Caki2 (cell line): ENCODE measurements around the gene FCHSD1. TPM values are rescaled to one million over a fixed set of nuclear protein-coding genes. Genes with fewer than 3 reads are reported as not detected.

Experiments
- DNase-seq: peaks from one replicate; pipeline ENCODE4 v3.0.0-alpha.2; 2015; ENCODE audit warnings: low read depth
- in situ Hi-C: cut with HindIII; loops from 2 replicates; pipeline ENCODE4 v1.10.0; 2016; ENCODE audit warnings: low sequenced_read_pairs, low pct_unique_long_range_greater_than_20kb, mixed read lengths
- total RNA-seq: library from RNA; depleted of rRNA; stranded (reverse); fragments of >200 nt; shearing (Covaris generic); gene quantifications from 2 replicates; pipeline ENCODE4 v1.2.3, GENCODE V29; 2014; ENCODE audit warnings: low replicate concordance

FCHSD1 gene
- total RNA-seq, 1 experiment from 2014 or later: 23.2 TPM

DNA sequence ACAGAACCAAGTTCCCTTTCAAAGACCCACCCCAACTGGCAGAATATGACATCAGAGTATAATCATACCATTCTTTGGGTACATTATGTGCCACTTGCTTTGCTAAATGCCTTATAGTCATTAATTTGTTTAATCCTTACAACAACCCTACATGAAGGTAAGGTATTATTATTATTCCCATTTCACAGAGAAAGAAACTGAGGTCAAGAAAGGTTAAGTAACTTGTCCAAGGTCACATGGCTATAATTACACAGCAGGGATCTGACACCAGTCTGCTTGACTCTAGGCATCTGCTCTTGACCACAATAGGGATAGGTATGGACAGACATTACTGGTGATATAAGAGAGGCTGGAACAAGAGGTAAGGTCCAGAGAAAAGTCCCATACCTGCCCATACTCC, 1.2 kb downstream of the FCHSD1 start:
- in situ Hi-C loops: no loop called here

DNA sequence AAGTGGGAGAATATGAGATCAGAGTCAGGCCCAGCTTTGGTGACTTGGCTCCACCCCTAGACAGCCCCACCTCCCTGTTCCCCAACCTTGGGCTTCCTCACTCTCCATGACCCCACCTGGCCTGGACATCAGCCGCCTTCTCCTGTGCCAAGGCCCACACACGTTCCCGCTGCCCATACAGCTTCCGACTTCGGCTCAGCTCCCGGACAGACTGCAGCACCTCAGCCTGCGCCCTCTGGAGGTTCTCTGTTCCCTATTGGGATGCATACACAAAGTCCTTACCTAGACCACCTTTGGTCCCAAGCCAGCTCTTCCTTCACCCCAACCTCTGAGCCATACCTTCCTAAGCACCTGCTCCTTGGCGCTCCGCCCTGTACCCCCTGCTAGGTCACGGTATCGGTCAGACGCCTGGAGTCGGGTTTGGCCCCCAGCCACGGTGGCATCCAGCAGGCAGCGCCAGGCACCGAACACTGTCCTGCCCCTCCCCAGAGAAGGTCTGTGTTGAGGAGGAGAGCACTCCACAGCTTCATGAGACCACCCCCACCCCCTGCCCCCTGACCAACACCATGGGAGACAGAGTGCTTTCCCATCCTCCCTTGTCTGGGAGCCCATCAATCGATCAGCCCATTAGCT, 2.0 kb downstream of the FCHSD1 start:
- DNase-seq: no peak
- in situ Hi-C loops: no loop called here

More for the DNA sequence above, 1.2 kb downstream of the FCHSD1 start:
- DNase-seq: no peak

DNA sequence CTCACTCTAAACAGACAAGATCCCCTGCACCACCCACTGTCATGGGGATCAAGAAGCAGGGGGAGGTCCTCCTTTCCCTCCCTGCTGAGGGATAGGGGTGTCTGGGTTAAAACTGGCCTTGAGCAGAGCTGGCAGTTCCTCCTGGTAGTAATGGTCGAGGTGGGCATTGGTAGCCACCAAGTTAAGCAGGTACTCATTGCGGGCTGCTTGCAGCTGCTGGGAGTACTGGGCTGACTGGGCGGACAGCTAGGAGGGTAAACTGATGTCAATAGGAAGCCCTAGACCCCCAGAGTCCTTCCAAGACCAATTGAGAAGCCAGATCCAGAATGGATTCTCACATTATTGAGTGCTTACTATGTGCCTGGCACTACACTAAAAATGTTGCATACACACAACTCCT, 3.4 kb downstream of the FCHSD1 start:
- in situ Hi-C loops: no loop called here
- DNase-seq: no peak

DNA sequence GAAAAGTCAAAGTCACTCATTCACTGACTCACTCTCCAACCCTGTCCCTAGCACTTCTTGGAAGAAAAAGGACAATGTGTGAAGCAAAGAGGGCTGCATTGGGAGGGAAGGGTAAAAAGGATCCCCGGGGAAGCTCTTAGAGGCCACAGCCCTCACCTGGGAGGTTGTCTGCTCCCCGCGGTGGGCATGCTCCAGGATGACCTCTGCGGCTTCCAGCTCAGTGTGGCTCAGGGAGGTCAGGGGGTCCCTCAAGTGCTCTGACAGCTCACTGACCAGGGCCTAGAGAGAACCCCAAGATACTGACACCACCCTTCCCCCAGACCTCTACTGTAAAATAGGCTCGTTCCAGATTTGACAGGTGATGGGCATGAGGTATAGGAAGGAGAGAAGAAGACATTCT, 4.0 kb downstream of the FCHSD1 start:
- no peak for DNase-seq
- in situ Hi-C loops: no loop called here

DNA sequence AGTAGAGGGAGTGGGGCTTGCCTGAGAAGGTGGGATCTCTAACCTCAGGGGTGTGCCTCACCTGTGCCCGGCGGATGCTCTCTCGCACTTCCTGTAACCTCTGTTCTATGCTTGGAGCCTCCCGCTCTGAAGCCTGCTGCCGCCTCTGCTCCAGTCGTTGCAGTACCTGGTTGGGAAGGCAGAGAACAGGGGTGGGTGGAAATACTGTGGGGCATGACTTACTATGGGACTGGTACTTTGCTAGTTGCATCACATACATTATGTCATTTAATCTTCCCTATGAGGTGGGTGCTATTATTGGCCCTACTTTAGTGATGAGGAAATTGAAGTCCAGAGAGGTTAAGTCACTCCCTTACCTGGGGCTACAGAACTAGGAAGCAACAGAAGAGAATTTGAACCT, 5.2 kb downstream of the FCHSD1 start:
- DNase-seq: no peak
- in situ Hi-C loops: no loop called here

DNA sequence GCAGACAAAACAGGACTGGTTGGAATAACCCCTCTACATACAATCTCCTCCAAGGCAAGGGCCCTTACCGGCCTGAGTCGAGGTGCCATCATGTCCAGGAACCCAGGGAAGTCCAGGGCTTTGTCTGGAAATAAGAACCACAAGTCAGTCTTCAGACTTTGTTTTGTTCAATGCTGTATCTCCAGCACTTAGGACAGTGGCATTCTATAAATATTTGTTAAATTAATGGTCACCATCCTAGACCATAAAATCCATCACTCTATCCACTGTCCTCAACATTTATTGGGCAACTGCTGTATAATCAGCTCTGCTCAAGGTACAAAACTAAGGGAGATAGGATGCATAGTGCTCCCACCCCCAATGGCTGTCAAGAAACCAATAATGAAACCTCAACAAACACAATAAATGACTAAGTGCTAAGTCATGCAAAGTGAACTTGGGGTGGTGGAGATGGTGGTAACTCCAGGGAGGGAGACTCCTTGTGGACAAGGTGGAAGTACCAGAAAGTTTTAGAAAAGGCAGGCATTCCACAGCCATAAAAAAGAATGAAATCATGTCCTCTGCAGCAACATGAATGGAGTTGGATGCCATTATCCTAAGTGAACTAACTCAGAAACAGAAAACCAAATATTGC, 9.5 kb downstream of the FCHSD1 start:
- in situ Hi-C loops: no loop called here
- DNase-seq: peak; percentile 77

DNA sequence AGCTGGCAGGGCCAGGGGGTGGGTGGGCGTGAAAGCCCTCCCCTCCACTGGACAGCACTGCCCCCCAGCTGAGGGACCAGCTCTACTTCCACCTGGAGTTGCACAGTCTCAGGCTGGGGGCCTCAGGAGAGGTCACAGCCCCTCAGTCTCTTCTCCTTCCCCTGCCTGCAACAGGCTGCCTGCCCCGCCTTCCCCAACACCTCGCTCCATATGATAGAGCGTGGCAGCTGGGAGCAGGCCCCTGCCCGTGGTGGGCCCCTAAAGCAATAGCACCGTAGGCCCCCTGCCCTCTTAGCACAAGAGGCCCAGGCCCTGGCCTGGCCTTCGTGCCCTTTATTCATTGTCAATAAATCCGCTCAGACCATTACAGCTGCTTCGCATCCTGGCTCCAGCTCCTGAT, 10.5 kb downstream of the FCHSD1 start:
- no peak for DNase-seq
- in situ Hi-C loops: no loop called here

DNA sequence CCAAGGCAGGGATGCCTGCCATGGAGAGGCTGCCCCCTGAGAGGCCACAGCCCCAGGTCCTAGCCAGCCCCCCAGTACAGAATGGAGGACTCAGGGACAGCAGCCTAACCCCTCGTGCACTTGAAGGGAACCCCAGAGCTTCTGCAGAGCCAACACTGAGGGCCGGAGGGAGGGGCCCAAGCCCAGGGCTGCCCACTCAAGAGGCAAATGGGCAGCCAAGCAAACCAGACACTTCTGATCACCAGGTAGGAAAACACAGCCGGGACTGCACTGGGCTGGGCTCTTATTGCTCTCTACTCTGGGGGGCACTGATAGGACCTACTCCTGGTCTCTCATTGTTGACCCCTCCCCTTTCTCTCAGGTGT, 11.2 kb downstream of the FCHSD1 start:
- DNase-seq: no peak
- in situ Hi-C loops: no loop called here

DNA sequence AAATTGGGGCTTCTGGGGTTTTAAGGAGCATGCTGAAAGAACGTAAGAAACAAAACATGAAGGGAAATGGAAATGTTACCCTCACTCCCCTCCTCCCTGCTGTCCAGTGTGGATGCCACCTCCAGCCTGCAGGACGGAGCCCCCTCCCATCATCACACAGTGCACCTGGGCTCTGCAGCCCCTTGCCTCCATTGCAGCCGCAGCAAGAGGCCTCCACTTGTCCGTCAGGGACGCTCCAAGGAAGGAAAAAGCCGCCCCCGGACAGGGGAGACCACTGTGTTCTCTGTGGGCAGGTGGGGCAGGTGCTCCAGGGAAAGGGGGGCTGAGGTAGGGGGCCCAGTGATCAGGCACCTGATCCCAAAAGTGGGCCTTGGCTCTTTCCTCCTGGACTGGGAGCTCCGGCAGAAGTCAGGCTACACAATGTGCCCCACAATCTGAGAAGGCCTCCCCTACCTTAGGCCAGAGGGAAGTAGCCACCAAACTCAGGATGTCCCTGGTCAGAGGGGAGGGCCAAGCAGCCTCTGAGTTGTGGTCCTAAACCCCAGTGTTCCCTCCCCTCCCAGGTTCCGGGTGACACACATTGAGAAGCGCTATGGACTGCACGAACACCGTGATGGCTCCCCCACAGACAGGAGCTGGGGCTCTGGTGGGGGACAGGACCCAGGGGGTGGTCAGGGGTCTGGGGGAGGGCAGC, 11.7 kb downstream of the FCHSD1 start:
- no peak for DNase-seq
- in situ Hi-C loops: no loop called here

DNA sequence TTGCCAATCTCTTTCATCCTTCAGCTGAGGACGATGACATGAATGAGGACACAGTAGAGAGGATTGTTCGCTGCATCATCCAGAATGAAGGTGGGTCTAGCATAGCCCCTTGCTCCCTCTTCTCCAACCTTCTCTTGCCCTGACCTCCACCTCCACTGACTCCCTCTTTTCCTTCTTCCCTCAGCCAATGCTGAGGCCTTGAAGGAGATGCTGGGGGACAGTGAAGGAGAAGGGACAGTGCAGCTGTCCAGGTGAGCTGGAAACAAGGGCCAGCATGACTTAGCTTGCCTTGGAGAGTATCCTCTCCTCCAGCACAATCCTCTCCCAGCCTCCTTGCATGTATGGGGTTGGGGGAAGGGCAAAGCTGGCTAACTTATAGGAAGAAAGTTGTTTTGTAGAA, 12.4 kb downstream of the FCHSD1 start:
- no peak for DNase-seq
- in situ Hi-C loops: no loop called here

DNA sequence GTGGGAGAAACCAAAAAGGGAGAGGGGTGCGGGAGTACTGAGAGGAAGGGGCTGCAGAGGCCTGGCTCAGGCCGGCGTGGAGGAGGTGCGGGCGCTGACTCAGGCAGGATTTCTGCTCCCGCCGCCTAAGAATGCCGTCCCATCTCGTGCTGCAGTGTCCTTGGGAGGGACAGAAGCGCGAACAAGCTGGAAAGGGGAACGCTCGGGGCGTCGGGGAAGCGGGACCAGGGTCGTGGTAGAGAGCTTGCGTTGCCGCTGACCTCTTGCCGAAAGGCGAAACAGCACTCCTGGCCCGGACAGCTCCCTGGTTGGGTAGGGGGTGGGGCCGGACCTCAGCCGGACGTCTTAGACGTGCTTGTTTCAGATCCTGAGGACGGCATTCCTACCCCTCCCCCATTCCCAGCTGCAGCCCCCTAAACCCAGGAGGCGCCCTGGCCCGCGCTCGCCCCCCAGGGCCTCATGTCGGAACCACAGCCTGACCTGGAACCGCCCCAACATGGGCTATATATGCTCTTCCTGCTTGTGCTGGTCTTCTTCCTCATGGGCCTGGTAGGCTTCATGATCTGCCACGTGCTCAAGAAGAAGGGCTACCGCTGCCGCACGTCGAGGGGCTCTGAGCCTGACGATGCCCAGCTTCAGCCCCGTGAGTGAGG, 13.3 kb downstream of the FCHSD1 start:
- DNase-seq: no peak
- in situ Hi-C loops: no loop called here

DNA sequence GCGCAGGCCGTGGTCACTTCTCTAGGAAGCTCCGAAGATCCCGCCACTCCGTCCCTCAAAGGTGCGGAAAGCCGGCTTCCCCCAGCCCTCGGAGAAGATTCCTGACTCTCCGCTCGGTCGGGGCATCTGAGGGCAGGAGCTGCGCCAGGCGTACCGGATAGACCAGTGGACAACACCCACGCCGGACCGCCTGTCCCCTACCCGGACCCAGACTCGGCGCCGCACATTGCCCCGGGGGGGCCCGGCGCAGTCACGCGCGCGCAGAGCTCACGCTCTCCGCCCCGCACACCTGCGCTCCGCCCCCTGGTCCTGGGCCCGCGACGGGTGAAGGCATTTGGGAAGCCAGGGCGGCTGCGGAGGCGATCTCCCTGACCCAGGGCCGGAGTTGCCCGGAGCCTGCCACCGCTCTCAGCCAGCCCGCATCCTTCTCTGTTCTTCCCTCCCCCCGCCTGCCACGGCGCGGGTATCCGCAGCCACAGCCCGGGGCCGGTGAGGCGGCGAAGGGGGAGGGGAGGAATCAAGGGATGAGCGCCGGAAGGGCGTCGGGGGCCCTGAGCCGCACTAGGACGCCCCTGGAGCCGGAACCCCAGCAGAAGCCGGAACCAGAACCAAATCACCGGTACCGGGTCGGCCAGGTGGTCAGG, 14.0 kb downstream of the FCHSD1 start:
- in situ Hi-C loops: no loop called here
- no peak for DNase-seq

DNA sequence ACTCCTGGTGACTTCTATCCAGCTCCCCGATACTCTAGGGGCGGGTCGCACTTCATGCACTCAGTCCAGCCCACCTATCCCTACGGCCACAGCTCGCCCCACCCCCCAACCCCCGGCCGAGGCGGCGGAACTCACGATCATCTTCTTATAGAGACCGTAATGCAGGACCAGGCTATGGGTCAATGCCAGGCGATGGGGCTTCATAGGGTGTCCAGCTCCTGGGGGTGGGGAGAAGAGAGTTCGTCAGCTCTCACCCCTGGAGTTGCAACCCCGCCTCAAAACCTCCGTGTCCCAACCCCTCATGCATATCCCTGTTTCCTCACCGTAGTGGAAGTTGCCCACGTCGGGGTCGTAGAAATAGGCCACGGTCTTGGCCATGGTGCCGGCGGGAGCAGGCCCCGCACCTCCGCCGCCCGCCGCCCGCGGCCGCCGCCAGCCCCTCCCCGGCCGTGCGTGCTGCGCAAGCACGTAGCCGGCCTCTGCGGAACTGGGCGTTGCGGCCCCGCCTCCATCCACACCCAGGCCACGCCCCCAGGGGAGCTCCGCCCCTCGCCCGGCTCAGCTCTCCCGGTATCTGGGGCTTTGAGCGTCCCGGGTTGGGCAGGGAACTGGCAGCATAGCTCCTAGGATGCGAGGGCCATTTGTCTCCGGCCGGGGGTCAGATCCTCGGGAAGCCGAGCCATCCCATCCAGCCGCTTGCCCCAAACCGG, 14.7 kb downstream of the FCHSD1 start, which contains the start of the genes HDAC3 and RELL2:
TSS of gene HDAC3 (minus strand) at position 437 of the 710 bp plus-strand sequence. CDS start at position 378, 59 bp downstream.
TSS of gene RELL2 (plus strand) at position 585 of the 710 bp plus-strand sequence. CDS start 1,229 bp downstream, outside the sequence.
- DNase-seq: peak; percentile 86
- in situ Hi-C loops: no loop called here

DNA sequence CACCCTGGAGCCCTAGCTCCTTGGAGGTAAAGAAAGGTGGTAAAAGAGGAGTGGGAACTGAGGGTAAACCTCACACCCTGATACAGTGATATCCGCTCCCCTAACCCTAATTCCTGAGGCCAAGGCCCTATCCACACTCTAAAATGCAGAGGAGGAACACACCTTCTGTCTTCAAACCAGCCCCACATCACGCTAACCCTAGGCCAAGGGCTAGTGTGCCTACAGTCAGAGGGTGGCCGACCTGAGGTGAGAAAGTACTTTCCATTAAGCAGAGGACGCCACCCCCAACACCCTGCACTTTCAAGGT, 15.2 kb downstream of the FCHSD1 start:
- no peak for DNase-seq
- in situ Hi-C loops: no loop called here

DNA sequence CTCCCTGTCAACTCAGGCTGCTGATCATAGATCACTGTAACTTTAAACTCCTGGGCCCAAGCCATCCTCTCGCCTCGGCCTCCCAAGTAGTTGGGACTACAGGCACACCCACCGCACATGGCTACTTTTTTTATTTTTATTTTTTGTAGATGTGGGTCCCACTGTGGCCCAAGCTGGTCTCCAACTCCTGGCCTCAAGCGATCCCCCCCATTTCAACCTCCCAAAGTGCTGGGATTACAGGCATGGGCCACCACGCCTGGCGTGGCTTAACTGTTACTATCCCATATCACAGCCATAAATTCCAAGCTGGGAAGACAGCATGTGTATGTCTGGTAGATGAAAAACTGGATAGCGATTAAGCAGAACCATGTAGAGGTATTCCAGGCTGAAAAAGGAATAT, 15.6 kb downstream of the FCHSD1 start:
- in situ Hi-C loops: no loop called here
- no peak for DNase-seq

DNA sequence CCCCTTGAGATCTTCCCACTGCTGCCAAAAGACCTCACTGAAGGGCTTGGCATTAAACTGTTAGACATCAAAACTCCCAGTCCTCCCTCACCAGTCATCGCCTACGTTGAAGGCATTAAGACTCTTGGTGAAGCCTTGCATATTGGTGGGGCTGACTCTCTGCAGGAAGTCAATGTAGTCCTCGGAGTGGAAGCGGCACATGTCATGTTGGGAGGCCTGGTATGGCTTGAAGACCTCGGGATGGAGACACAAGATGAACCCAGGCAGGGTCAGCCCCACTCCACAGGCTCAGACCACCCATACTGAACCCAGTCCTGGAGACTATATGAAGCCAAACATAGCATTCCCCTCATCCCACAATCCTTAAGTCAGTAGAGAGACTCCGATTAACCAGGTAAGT, 16.5 kb downstream of the FCHSD1 start:
- in situ Hi-C loops: no loop called here
- DNase-seq: no peak

DNA sequence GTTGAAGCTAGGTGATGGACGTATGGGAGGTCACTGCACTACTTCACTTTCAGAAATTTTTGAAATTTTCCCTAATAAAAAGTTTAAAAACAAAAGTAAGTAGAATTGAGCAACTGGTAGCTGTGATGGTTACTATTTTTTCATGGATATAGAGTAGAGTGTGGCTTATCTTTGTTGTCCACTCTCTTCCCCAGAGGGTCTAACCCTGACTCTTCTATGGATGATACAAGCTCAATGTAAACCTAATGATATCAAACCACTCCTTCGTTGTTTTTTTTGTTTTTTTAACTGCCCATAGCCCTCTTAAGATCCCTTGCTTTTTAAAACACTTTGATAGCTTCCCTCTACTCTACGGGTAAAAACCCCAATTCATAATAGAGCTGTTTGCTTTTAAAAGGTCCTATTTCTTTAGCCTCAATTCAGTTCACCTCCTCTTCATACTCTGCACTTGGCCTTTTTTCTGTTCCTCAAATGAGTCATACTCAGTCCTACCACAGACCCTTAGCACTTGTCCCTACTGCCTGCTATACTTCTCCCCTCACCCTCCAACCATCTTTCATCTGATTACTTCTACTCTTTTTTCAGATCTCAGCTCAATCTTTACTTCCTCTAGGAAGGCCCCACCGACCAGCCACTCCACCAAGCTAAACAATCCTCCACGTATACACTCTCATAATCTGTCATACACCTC, 17.2 kb downstream of the FCHSD1 start:
- in situ Hi-C loops: no loop called here
- DNase-seq: no peak

DNA sequence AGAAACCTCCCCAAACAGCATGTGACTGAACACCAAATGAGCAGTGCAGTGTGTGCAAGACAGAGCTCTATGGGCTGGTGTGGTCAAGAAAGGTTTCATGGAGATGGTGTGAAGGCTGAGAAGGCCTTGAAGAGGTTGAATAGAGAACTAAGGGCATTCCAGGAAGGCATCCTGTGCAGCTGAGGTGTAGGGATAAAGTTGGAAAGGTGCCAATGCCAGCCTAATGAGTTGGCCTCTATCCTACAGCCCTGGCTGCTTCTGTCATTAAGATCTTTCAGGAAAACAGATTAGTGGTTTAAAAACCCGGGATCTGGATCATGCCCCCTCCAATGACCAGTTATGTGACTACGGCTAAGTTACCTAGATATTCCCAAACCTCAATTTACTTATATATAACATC, 18.6 kb downstream of the FCHSD1 start:
- in situ Hi-C loops: no loop called here
- DNase-seq: no peak
